ENCODE results near the gene SMPDL3A.

DNA sequence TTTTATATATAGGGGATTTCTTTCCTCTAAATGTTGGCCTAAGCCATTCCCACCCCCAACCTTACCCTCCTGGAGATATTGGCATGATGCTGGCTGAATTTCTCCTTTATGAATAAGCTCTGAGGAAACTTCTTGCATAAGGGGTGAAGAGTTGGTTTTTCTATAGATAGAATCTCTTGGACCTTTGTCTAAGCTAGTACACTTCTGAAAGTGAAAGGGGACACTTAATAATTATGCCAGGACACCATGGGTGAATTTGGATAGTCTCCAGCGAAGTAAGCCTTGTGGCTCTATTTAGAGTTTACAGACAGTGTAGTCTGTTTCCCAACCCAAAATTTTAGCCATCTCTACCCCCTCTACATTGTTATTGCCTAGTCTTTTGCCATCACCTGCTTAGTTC, 36.6 kb upstream of the SMPDL3A start:
- no peak for TF ChIP-seq TAF1 (IDR thresholded peaks at IDR 0.05; ENCODE audit: borderline replicate concordance, low read depth, low read length)
- no peak for TF ChIP-seq POLR2A (IDR thresholded peaks at IDR 0.05; ENCODE audit: low read depth, low read length)
- TF ChIP-seq POLR2AphosphoS5 (IDR thresholded peaks at IDR 0.05; ENCODE audit: low read depth, low read length) = no peak

Measured in GM12892 (cell line).